Muscle of leg (tissue), 16 donors: ENCODE data around the gene TCHP. TPM values are rescaled to one million over a fixed set of nuclear protein-coding genes. Genes with fewer than 3 reads are reported as not detected.
"Not testable (repeated sequence)": the region's sequence is repeated elsewhere in the genome, so short reads cannot be mapped to it uniquely, and the experiment has no call there.

Experiments used
- DNase-seq: peaks from one replicate; pipeline ENCODE4 v3.0.0; 2013
- H3K27ac ChIP-seq: one replicate; pipeline ENCODE4 v1.5.1; 2013; ENCODE audit warnings: mild to moderate bottlenecking, low read length, control low read depth
- H3K27me3 ChIP-seq: one replicate; pipeline ENCODE4 v1.6.1; 2013; ENCODE audit warnings: low read length; ENCODE audit not compliant: control insufficient read depth, insufficient read depth
- H3K36me3 ChIP-seq: one replicate; pipeline ENCODE4 v1.6.1; 2013; ENCODE audit warnings: low read length; ENCODE audit not compliant: control insufficient read depth, insufficient read depth
- H3K4me1 ChIP-seq: one replicate; pipeline ENCODE4 v1.6.1; 2013; ENCODE audit warnings: low read length; ENCODE audit not compliant: control insufficient read depth, insufficient read depth
- H3K4me3 ChIP-seq: one replicate; pipeline ENCODE4 v1.5.1; 2013; ENCODE audit warnings: low read length, control low read depth
- H3K9me3 ChIP-seq: replicated peaks from 2 replicates; pipeline ENCODE4 v1.6.1; 2013; ENCODE audit warnings: low read depth, low read length; ENCODE audit not compliant: control insufficient read depth
- WGBS: methylation state at CpG from one replicate; pipeline ENCODE4 v1.1.5; 2013; ENCODE audit warnings: missing lambda C conversion rate; ENCODE audit not compliant: insufficient coverage; 5-methylcytosine and 5-hydroxymethylcytosine counted together
- long read RNA-seq, 11 donors: transcript quantifications; one replicate each; lab custom pipeline, GENCODE V29; 2026
- polyA plus RNA-seq, 8 donors: library from polyadenylated mRNA; unstranded; fragments of 120-200 nt; gene quantifications; one replicate each; pipeline versions ENCODE4 v1.2.1 to v1.2.3, GENCODE V29; 2013; ENCODE audit warnings: inconsistent platforms in 1 of 8, low replicate concordance in 1 of 8; ENCODE audit not compliant: insufficient read length in 8 of 8, insufficient read depth in 1 of 8
- total RNA-seq: library from RNA; stranded (reverse); fragments of 120-200 nt; gene quantifications from one replicate; pipeline ENCODE4 v1.2.4, GENCODE V29; 2013

The TCHP gene, protein sequence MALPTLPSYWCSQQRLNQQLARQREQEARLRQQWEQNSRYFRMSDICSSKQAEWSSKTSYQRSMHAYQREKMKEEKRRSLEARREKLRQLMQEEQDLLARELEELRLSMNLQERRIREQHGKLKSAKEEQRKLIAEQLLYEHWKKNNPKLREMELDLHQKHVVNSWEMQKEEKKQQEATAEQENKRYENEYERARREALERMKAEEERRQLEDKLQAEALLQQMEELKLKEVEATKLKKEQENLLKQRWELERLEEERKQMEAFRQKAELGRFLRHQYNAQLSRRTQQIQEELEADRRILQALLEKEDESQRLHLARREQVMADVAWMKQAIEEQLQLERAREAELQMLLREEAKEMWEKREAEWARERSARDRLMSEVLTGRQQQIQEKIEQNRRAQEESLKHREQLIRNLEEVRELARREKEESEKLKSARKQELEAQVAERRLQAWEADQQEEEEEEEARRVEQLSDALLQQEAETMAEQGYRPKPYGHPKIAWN
- total RNA-seq, result 9.9 TPM
- 10 to 100 TPM; 21.0 to 27.0 (median 24.0) TPM for polyA plus RNA-seq
- long read RNA-seq, donor 1, partial matches to known transcripts, result 0 of 2 reads
- long read RNA-seq, donor 1, other reads (novel, unspliced or antisense), result 0 of 2 reads
- long read RNA-seq, donor 2, result 0 reads
- long read RNA-seq, donor 3, partial matches to known transcripts, result 0 of 1 reads
- long read RNA-seq, donor 3, other reads (novel, unspliced or antisense), result 0 of 1 reads
- long read RNA-seq, donor 4, partial matches to known transcripts, result 5 of 7 reads
- long read RNA-seq, donor 4, other reads (novel, unspliced or antisense), result 0 of 7 reads
- long read RNA-seq, donor 5, transcript TCHP-202 (13 exons, 3,090 nt), result major isoform, 7 of 21 reads
- long read RNA-seq, donor 5, partial matches to known transcripts, result 9 of 21 reads
- long read RNA-seq, donor 5, other reads (novel, unspliced or antisense), result 0 of 21 reads
- long read RNA-seq, donor 6, partial matches to known transcripts, result 0 of 11 reads
- long read RNA-seq, donor 6, other reads (novel, unspliced or antisense), result 6 of 11 reads
- long read RNA-seq, donor 7, partial matches to known transcripts, result 0 of 1 reads
- long read RNA-seq, donor 7, other reads (novel, unspliced or antisense), result 0 of 1 reads
- long read RNA-seq, donor 8, partial matches to known transcripts, result 0 of 1 reads
- long read RNA-seq, donor 8, other reads (novel, unspliced or antisense), result 0 of 1 reads
- long read RNA-seq, donor 9, partial matches to known transcripts, result 0 of 1 reads
- long read RNA-seq, donor 9, other reads (novel, unspliced or antisense), result 0 of 1 reads
- long read RNA-seq, donor 10, partial matches to known transcripts, result 0 of 2 reads
- long read RNA-seq, donor 10, other reads (novel, unspliced or antisense), result 0 of 2 reads
- long read RNA-seq, donor 11, partial matches to known transcripts, result 0 of 1 reads
- long read RNA-seq, donor 11, other reads (novel, unspliced or antisense), result 0 of 1 reads

- Histone ChIP-seq H3K9me3 (no peaks in the 10 kb centered on the region), H3K27ac (peak within 1 kb of the TSS; percentile 86), H3K36me3 (peaks cover 24% of the 10 kb centered on the region), H3K4me1 (peaks cover 10% of the 10 kb centered on the region), H3K4me3 (peak within 1 kb of the TSS; percentile 74), H3K27me3 (no peaks in the 10 kb centered on the region)
- DNase-seq, result peak; percentile 97
- under 1% methylated on average over 69 of the region's 69 CpGs for WGBS
Observed at GRCh38 chr12:109899783-109900751, at the start of gene TCHP. Gene TCHP, plus strand, starts transcription at chr12:109900274. Its CDS starts 2,753 bp downstream, at chr12:109903027.

- whole genome bisulfite sequencing, result 91% methylated on average over 4 of the region's 6 CpGs
- not testable (repeated sequence) for H3K27ac ChIP-seq, DNase-seq, H3K4me3 ChIP-seq, H3K27me3 ChIP-seq, H3K9me3 ChIP-seq, H3K4me1 ChIP-seq
- H3K36me3 ChIP-seq, result peaks cover 22% of the 10 kb centered on the region
Observed at GRCh38 chr12:109850518-109850917, 49.6 kb upstream of the TCHP start.

GRCh38 chr12:109855377-109855776 is 44.7 kb upstream of the TCHP start:
- no peak for DNase-seq
- Histone ChIP-seq H3K4me1 (no peaks in the 10 kb centered on the region), H3K27me3 (no peaks in the 10 kb centered on the region), H3K9me3 (no peaks in the 10 kb centered on the region), H3K27ac (no peak overlapping the region), H3K4me3 (no peak overlapping the region), H3K36me3 (peaks cover 51% of the 10 kb centered on the region)
- 87% methylated on average over 12 of the region's 14 CpGs for WGBS

- Histone ChIP-seq H3K4me1 (peaks cover 5% of the 10 kb centered on the region), H3K36me3 (peaks cover 56% of the 10 kb centered on the region), H3K27me3 (no peaks in the 10 kb centered on the region), H3K27ac (no peak overlapping the region), H3K4me3 (no peak overlapping the region), H3K9me3 (no peaks in the 10 kb centered on the region)
- WGBS, result 96% methylated on average over 5 of the region's 6 CpGs
- no peak for DNase-seq
Observed at GRCh38 chr12:109857715-109858114, 42.4 kb upstream of the TCHP start.

- H3K27me3 ChIP-seq, result no peaks in the 10 kb centered on the region
- H3K4me3 ChIP-seq, result no peak overlapping the region
- WGBS, result 96% methylated on average over 5 of the region's 5 CpGs
- H3K27ac ChIP-seq, result no peak overlapping the region
- peaks cover 53% of the 10 kb centered on the region for H3K36me3 ChIP-seq
- H3K4me1 ChIP-seq, result peaks cover 9% of the 10 kb centered on the region
- no peaks in the 10 kb centered on the region for H3K9me3 ChIP-seq
- DNase-seq, result no peak
Observed at GRCh38 chr12:109858764-109859163, 41.3 kb upstream of the TCHP start.

- peaks cover 38% of the 10 kb centered on the region for H3K36me3 ChIP-seq
- no peak overlapping the region for H3K4me3 ChIP-seq
- DNase-seq, result no peak
- H3K27ac ChIP-seq, result no peak overlapping the region
- peaks cover 17% of the 10 kb centered on the region for H3K4me1 ChIP-seq
- no peaks in the 10 kb centered on the region for H3K27me3 ChIP-seq
- 75% methylated on average over 2 of the region's 5 CpGs for WGBS
- no peaks in the 10 kb centered on the region for H3K9me3 ChIP-seq
Observed at GRCh38 chr12:109860977-109861376, 39.1 kb upstream of the TCHP start.

- no peak overlapping the region for H3K4me3 ChIP-seq
- WGBS, result 66% methylated on average over 17 of the region's 17 CpGs
- H3K9me3 ChIP-seq, result no peaks in the 10 kb centered on the region
- H3K4me1 ChIP-seq, result peaks cover 17% of the 10 kb centered on the region
- H3K27ac ChIP-seq, result peak overlapping the region; percentile 13
- H3K36me3 ChIP-seq, result peaks cover 32% of the 10 kb centered on the region
- no peaks in the 10 kb centered on the region for H3K27me3 ChIP-seq
- no peak for DNase-seq
Observed at GRCh38 chr12:109861689-109862314, 38.3 kb upstream of the TCHP start.

DNA sequence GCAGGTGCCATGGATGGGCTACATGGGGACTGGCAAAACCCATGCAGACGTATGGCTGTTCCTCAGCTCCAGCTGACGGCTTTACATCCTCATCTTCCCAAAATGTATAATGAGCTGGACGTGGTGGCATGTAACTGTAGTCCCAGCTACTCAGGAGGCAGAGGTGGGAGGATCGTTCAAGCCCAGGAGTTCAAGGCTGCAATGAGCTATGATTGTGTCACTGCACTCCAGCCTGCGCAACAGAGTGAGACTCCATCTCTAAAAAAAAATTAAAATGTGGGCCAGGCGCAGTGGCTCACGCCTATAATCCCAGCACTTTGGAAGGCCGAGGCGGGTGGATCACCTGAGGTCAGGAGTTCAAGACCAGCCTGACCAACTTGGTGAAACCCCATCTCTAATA is 37.6 kb upstream of the TCHP start:
- not testable (repeated sequence) for H3K27me3 ChIP-seq, DNase-seq, H3K4me3 ChIP-seq, H3K9me3 ChIP-seq, H3K27ac ChIP-seq
- 82% methylated on average over 6 of the region's 9 CpGs for WGBS
- peaks cover 17% of the 10 kb centered on the region for H3K4me1 ChIP-seq
- H3K36me3 ChIP-seq, result peaks cover 26% of the 10 kb centered on the region
